Dedifferentiated amniotic fluid mesenchymal stem cell (primary cell): ENCODE results near the gene CIART.
"Not testable (repeated sequence)": the region's sequence is repeated elsewhere in the genome, so short reads cannot be mapped to it uniquely, and the experiment has no call there.

Experiments used
- DNase-seq: peaks from one replicate; pipeline ENCODE4 v3.0.0-alpha.2; 2016; ENCODE audit errors: extremely low spot score

The CIART gene, protein sequence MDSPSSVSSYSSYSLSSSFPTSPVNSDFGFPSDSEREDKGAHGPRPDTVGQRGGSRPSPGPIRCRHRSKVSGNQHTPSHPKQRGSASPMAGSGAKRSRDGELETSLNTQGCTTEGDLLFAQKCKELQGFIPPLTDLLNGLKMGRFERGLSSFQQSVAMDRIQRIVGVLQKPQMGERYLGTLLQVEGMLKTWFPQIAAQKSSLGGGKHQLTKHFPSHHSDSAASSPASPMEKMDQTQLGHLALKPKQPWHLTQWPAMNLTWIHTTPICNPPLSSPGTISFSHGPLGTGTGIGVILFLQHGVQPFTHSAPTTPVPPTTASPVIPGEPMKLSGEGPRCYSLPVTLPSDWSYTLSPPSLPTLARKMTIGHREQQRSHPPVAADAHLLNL

GRCh38 chr1:150281758-150282557 is at the start of gene CIART:
CIART (plus strand) TSS chr1:150282554; CDS start chr1:150283268, 714 bp downstream.
- DNase-seq: peak; percentile 99

GRCh38 chr1:150232921-150233320 is 49.4 kb upstream of the CIART start:
- not testable (repeated sequence) for DNase-seq

DNA sequence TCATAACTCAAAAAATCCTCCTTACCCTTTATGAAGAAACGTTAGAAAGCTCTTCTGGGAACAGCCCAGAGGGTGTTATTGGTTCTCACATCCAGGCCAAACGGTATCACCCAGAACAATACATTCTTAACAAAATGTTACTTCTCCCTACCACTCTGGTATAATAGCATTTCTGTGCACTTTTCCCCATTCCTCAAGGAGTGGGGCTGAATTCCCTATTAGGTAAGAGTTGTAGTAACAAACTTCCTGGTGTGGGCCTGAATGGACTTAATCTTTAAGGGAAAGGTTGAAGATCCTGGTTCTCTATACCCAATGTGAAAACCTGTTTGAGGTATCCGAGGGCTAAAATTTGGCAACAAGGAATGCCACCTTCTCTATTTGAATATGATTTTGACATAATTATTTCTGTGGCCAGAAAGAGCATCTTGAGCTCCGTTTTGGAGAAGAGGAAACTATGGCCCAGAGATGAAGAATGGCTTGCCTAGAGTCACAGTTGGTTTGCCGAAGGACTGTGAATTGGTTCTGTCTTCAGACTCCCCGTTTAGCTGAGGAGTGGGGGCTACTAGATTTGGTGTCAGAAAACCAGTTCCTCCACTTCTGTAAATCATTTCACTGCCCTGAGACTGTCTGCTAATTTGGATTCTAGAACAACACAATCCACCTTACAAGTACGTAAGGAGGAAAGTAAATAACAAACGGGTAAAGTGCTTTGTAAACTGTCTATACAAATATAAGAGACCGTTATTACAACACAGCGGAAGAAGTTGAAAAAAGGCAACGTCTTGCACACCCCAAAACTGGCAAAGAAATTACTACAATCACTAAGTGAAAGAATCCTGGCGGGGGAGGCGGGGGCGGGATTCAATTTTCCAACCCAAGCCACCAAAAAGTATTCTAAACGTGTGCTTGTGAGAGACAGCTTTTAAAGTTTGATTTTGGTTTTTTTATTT is 48.7 kb upstream of the CIART start:
- no peak for DNase-seq

- DNase-seq: peak; percentile 31
Observed at GRCh38 chr1:150234309-150234565, 48.1 kb upstream of the CIART start.

DNA sequence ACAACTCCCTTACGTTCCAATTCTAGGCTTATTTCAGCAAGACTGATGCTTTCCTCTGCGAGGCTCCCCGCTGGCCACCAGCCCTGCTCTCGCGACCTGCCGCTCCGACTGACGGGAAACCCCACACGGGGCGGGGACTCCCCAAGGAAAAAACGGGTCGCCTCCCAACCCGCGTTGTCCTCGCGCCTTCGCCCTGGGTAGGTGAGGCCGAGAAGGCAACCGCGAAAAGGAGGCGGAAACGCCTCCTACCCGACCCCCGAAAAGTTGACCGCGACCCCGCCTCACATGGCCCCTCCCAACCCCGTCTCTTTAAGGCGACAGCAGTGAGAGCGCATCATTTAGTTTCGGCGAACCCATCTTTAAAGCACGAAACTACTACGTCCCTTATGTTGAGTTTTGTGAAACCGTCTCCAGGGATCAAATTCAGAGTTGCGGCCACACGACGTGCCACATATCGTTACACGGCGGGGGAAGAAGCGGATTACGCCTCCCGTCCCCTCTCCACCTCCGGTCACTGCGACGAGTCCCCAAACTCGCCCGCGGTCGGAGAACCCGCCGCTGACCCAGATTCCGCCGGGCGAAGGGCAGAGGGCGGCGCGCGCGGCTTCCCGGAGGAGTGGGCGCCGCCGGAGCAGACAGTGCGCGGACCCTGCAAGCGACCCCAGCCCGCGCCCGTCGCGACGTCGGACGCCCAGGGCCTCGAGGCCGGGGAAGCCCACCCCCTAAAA is 47.6 kb upstream of the CIART start:
- DNase-seq: peak; percentile 39

DNA sequence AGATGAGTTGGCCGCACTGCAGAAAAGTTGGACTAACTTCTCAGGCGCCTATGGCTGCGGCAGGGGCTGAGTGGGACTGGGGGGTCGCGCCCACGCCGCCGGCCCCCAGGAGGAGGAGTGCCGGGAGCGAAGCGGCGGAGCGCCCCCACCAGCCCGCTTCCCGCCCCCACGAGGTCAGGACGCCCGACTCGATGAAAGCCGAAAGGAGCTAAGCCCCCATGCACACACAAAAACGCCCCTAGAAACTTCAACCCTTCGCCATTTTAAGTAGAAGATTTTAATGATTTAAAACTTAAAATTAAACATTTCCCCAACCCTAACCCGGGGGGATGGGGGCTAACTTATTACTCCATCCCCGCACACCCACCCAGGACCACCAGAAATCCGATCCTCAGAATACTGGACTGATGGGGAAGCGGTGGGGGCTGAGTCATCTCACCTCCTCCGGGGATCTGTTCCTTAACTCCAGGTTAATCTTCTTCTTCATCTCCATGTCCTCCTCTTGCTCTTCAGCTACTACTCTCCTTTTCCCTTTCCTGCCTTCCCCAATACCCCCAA is 47.0 kb upstream of the CIART start:
- no peak for DNase-seq

- peak; percentile 99 for DNase-seq
Observed at GRCh38 chr1:150235852-150236613, 46.3 kb upstream of the CIART start, which contains the start of gene ANP32E. ANP32E (minus strand) TSS chr1:150236112; CDS start chr1:150235786, 326 bp downstream.

DNA sequence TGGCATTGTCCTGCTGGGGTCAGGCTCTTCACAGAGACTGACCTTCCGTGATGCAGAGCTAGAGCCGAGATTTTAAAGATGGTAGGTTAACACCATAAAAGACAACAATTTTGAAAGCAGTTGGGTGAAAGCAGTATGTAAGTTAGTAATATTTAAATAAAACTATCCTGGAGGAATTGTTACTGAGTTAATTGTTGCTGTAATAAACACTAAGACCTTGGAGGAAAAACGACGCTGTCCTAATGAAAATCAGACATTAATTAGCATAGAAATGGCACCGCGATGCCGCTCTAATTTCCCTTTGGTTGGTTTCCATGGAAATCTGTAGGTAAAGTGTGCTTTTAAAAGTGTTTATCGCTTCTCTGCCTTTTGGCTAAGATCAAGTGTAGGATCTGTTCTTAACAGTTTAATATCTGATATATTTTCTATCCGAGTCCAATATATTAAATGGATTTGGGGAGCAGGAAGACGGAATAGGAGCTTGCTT is 45.7 kb upstream of the CIART start:
- no peak for DNase-seq

GRCh38 chr1:150237176-150237575 is 45.2 kb upstream of the CIART start:
- not testable (repeated sequence) for DNase-seq

DNA sequence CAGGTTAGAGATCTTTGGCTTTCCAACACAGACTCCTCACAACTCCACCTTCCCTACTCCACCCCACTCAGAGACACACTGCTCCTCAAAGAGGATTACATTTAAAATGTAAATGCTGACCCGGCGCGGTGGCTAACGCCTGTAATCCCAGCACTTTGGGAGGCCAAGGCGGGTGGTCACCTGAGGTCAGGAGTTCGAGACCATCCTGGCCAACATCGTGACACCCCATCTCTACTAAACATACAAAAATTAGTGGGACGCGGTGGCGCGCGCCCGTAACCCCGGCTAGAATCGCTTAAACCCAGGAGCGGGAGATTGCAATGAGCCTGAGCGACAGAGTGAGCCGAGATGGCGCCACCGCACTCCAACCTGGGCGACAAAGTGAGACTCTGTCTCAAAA is 44.6 kb upstream of the CIART start:
- no peak for DNase-seq

- DNase-seq: no peak
Observed at GRCh38 chr1:150243003-150243402, 39.4 kb upstream of the CIART start.

DNA sequence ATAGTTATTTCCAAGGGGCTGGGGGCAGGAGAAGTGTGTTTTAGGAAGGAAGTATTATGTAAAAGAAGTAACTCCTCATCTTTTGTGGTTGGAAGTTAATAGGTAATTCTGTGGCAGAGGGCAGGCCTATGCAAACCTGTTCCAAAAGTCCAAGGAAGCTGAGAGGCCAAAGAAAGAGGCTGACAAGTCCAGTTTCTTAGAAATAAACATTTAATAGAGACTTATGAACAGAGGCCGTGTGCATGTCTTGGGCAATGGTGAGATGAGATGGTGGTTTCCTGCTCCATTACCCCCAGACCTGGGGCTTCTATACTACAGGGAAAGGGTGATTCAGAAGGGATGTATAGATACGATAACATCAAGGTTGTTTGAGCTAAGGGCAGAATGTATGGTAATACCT is 32.4 kb upstream of the CIART start:
- no peak for DNase-seq

DNA sequence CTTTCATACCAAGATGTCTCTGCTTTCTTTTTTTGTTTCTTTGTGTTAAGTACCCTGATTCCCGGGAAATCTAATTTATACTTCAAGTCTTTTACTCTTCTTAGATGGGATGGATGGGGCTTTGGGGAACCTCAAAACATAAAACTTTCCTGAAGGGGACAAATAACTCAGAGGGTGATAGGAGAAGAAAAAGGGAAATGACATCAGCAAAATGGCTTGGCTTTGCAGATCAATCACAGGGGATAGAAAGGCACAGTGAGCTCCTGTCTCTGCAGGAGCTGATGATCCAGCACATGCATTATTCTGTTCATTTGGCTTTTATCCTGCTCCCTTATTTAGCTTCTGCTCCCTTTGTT is 26.2 kb upstream of the CIART start:
- DNase-seq: no peak

DNA sequence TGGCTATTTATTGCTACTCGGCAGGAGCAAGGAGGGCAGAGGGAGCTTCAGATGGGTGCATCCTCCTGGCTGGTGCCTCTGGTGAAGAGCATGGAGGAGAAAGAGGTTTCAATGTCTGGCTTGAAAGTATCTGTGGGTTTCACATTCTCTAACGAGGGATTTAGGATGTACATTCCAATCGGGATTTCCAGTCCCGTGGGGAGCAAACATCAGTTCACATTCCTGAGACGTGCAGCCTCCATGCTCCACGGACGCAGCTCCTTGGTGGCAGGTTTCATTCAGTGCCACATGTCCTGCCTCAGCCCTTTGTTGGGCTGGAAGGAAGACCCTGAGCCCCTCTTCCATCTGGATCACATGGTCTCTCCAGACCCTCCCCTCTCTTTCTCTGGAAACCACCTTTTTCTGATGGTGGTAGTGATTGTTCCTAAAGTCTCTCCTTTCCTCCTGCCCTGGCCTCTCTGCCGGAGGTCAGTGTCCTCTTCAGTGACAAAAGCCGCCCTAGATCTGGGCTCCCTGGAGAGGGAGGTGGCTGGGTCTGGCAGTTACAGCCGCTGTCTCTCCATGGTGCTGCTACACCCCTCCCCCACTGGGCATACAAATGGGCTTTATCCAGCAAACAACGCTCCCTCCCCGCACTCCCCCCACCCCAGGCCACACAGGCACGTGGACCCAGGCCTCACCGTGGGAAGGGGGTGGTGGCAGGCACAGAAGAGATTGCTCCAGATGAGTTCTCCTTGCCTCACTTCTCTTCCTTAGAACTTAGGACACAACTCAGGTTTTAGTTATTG is 25.6 kb upstream of the CIART start:
- DNase-seq: peak; percentile 41

DNA sequence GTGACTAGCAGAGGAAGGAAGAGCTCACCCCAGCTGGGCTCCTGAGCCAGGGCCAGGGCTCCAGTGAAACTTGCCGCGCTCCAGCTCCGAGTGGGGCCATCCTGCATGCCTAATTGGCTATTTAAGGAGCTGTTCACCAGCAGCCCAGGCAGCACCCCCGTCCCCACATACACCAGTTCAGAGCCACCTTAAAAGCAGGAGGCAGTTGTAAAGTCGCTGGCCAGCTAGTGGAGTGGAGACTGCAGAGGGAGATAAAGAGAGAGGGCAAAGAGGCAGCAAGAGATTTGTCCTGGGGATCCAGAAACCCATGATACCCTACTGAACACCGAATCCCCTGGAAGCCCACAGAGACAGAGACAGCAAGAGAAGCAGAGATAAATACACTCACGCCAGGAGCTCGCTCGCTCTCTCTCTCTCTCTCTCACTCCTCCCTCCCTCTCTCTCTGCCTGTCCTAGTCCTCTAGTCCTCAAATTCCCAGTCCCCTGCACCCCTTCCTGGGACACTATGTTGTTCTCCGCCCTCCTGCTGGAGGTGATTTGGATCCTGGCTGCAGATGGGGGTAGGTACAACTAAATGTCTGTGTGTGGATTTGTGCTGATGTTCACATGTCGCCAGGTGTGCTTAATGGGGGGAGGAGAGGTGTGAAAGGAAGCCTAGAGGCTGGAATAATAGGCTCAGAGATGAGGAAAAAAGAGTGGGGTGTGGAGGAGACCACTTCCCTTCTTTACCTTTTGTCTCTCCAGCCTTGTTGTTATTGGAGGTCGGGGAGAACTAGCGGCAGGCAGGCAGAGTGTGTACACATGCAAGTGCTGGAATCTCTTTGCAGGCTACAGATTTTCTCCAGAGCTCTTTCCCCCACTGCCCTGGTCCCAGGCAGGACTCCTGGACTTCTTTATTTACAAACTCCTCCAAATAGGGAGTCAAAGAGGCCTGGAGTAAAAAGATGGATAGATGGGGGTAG is 24.4 kb upstream of the CIART start, which contains the start of gene CA14:
CA14 (plus strand) TSS at position 151 of the 962 bp plus-strand sequence; CDS start at position 506, 355 bp downstream.
- no peak for DNase-seq

- DNase-seq: no peak
Observed at GRCh38 chr1:150259217-150259616, 23.1 kb upstream of the CIART start.

DNA sequence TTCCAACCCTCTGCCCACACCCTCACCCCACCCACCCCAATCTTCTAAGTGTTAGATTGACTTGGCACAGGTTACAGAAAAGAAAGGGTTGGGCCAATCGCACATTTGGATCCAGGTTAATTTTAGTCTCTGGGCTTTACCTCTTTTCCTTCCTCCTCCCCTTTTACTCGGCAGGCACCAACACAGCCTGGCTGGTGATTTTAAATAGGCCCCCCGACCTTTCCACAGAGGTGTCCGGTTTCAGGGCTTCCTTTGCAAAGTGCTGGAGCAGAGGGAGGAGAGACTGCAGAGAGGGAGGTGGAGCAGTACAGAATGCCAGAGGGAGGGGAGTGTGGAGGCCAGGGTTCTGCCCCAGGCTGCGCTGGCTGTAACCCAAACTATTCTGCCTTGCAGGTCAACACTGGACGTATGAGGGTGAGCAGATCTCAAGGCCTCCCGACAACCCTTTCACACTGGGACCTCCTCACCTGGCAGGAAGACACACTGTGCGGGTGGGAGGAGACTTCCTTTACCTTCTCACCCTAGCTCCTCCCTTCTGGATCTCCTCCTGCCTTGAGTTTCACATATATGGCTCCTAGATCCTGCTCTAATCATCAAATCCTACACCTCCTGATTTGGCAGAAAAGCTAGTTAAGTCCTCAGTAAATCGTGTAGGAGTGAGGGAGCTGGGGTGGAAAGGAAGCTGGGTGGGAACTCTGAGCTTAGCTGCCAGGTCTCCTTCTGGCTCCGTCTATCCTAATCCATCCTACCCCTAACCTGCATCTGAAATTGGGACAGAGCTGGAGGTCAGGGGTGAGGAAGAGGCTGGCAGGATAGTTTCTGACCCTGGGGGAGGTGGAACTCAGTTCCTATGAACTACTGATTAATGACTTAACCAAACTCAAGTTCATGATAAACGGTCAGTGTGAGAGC is 22.3 kb upstream of the CIART start:
- no peak for DNase-seq
